ENCODE results near the gene CSNK1E. TPM values are rescaled to one million over a fixed set of nuclear protein-coding genes. Genes with fewer than 3 reads are reported as not detected.
A peak's percentile ranks its signal among the peaks of the same experiment; 100 is the strongest.

The CSNK1E gene
- total and polyA plus RNA-seq, 7 donors = 33.4 to 193 (median 50.1) TPM

DNA sequence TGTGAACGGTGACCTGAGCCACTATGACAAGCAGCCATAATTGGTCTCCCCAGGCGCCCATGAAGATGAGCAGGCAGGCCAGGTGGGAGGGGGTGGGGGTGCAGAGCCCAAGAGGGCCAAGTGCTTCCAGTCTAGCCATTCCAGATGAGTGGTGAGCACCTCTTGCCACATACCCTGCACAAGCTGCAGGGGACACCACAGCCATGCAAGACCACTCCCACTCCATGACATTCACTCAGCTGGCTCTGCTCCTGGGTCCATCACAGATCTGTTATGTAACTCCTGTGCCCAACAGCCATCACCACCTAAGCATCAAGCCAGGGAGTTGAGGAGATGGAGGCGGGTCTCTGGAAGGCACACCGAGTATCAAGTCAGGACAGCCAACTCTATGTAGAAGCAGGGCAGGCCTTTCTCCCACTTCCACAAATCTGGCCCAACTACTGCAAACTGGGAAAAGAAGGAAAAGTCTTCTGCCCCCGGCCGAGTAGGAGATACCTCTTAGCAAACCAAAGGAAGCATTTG, 52.9 kb downstream of the CSNK1E start:
- no peak overlapping the region for H3K27ac ChIP-seq
- no peak overlapping the region for H3K4me3 ChIP-seq
- no peaks in the 10 kb centered on the region for H3K27me3 ChIP-seq (ENCODE audit: insufficient read depth in 3 of 3, low read length in 2 of 3)
- peaks cover 52% of the 10 kb centered on the region for H3K4me1 ChIP-seq
- H3K9me3 ChIP-seq = no peaks in the 10 kb centered on the region
- intact Hi-C loops (cut with DNase I) = loop anchor here (5.0 kb wide), 2 partner anchors 43 to 88 kb away; no protein-coding TSS in a partner anchor
- TF ChIP-seq, protein P1, sequence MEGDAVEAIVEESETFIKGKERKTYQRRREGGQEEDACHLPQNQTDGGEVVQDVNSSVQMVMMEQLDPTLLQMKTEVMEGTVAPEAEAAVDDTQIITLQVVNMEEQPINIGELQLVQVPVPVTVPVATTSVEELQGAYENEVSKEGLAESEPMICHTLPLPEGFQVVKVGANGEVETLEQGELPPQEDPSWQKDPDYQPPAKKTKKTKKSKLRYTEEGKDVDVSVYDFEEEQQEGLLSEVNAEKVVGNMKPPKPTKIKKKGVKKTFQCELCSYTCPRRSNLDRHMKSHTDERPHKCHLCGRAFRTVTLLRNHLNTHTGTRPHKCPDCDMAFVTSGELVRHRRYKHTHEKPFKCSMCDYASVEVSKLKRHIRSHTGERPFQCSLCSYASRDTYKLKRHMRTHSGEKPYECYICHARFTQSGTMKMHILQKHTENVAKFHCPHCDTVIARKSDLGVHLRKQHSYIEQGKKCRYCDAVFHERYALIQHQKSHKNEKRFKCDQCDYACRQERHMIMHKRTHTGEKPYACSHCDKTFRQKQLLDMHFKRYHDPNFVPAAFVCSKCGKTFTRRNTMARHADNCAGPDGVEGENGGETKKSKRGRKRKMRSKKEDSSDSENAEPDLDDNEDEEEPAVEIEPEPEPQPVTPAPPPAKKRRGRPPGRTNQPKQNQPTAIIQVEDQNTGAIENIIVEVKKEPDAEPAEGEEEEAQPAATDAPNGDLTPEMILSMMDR (IDR thresholded peaks at IDR 0.05) = no peak
- ATAC-seq (peak in 2 of 4 donors; percentile 14 to 54), DNase-seq (no peak)
- WGBS, 3 donors = 60 to 77% (median 65%) methylated on average over 6 of the region's 6 CpGs
- H3K36me3 ChIP-seq (ENCODE audit: insufficient read depth in 1 of 2, low read depth in 1 of 2) = peaks cover 0 to 10% of the 10 kb centered on the region in 2 donors

DNA sequence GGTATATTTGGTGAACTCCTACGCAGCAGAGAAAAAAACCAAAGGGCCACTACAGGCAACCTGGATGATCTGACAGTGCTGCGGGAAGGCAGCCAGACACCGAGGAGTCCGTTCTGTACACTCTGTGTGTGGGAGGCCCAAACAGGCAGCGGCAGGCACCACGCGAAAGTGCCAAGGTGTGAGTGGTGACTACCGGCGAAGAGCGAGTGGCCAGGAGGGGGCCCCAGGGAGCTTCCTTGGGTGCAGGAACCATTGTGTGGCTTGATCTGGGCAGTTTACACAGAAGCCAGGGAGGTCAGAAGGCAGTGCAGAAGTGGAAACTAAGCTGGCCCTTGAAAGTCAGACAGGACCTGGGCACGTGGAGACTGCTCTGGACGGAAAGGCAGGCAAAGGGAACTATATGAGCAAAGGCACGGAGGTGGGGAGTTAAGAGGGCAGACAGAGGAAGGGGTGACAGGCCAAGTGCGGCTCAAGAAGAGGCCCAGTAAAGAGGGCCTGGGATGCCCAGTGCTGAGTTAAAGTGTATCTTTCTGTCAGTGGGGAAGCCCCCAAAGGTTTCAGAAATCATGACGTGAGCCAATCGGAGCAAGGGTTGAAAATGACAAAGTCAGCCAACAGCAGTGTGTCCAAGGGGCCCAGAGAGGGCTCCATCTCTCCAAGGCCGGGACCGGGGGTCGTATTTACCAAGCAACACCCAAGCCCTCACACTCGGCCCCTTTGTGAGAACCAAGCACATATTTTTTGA, 55.0 kb downstream of the CSNK1E start:
- DNase-seq = peak; percentile 57 to 79
- 50 to 61% (median 50%) methylated on average over 20 of the region's 20 CpGs for WGBS, 3 donors
- peak overlapping the region; percentile 57 for H3K27ac ChIP-seq

DNA sequence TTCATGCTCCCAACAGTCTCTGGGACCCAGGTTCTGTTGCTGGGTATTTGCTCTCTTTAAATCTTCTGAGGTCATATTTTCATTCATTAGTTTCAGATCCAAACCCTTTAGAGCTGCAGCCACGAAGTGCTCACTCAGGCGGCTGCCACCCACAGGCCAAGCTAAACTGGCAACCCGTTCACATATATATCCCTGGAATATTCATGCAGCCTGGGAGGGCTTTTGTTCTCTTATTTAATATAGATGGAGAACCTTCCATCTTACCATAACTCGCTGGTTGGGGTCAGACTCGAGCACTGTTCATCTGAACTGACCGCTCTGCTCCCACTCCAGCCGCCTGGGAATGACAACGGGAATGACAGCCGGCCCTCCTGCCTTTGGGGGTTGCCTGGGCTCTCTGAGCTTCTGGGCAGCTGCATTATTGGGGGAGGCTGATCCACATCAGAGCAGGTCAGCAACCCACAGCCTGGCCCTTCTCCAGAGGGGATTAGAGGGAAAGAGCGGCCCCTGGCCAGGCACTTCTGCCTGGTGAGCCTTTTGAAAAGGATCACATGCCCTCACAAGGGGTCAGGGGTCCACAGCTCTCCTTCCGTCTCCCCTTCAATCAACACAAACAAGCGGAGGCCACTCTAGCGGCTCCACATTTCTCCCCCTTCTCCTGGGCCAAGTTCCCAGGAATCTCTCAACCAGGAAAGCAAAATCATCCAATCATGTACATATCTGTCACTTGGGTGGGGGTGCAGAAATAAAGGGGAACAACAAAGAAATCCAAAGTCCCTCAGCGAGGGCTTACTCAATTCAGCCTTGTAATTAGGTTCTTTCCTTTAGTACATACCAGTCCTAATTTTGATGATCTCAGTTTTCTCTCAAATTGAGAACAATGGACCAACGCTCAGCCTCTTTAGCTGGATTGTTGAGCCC, 56.2 kb downstream of the CSNK1E start:
- peak in 1 of 4 donors; percentile 17 for ATAC-seq
- Histone ChIP-seq H3K4me3 (no peak overlapping the region), H3K9me3 (no peaks in the 10 kb centered on the region), H3K36me3 (ENCODE audit: insufficient read depth in 1 of 2, low read depth in 1 of 2) (peaks cover 0 to 10% of the 10 kb centered on the region in 2 donors), H3K27me3 (ENCODE audit: insufficient read depth in 3 of 3, low read length in 2 of 3) (no peaks in the 10 kb centered on the region), H3K27ac (peak overlapping the region; percentile 57), H3K4me1 (peaks cover 67% of the 10 kb centered on the region)
- TF ChIP-seq, protein P1 (IDR thresholded peaks at IDR 0.05) = no peak
- intact Hi-C loops (cut with DNase I) = loop anchor here (5.0 kb wide), 2 partner anchors 46 to 91 kb away; no protein-coding TSS in a partner anchor
- 40 to 53% (median 41%) methylated on average over 15 of the region's 15 CpGs for WGBS, 3 donors
- DNase-seq = no peak

More for the DNA sequence above, 55.0 kb downstream of the CSNK1E start:
- Histone ChIP-seq H3K4me1 (peaks cover 64% of the 10 kb centered on the region), H3K9me3 (no peaks in the 10 kb centered on the region), H3K4me3 (no peak overlapping the region), H3K36me3 (ENCODE audit: insufficient read depth in 1 of 2, low read depth in 1 of 2) (peaks cover 0 to 10% of the 10 kb centered on the region in 2 donors), H3K27me3 (ENCODE audit: insufficient read depth in 3 of 3, low read length in 2 of 3) (no peaks in the 10 kb centered on the region)
- TF ChIP-seq, protein P1 (IDR thresholded peaks at IDR 0.05) = peak; percentile 52
- intact Hi-C loops (cut with DNase I) = loop anchor here (5.0 kb wide), 2 partner anchors 45 to 90 kb away; no protein-coding TSS in a partner anchor
- peak; percentile 71 to 83 (median 79) for ATAC-seq

DNA sequence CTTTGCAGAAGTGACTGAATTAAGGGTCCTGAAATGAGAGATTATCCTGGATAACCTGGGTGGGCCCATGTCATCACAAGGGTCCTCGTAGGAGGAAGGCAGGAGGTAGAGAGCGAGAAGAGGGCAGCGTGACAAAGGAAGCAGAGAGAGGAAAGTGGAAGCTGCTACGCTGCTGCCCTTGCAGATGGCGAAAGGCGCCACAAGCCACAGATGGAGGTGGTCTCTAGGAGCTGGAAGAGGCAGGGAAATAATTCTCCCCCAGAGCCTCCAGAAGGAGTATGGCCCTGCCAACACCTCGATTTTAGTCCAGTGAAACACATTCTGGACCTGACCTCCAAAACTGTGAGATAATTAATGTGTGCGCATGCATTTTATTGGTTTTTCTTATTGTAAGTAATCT, 57.9 kb downstream of the CSNK1E start:
- no peaks in the 10 kb centered on the region for H3K27me3 ChIP-seq (ENCODE audit: insufficient read depth in 3 of 3, low read length in 2 of 3)
- intact Hi-C loops (cut with DNase I) = no loop called here
- WGBS, 3 donors = 76 to 82% (median 80%) methylated on average over 8 of the region's 8 CpGs
- H3K4me3 ChIP-seq = no peak overlapping the region
- H3K36me3 ChIP-seq (ENCODE audit: insufficient read depth in 1 of 2, low read depth in 1 of 2) = peaks cover 0 to 10% of the 10 kb centered on the region in 2 donors
- DNase-seq = no peak
- H3K9me3 ChIP-seq = no peaks in the 10 kb centered on the region
- H3K27ac ChIP-seq = peak overlapping the region; percentile 50
- no peak for ATAC-seq
- H3K4me1 ChIP-seq = peaks cover 73% of the 10 kb centered on the region
- TF ChIP-seq, protein P1 (IDR thresholded peaks at IDR 0.05) = no peak

All from psoas muscle (tissue), 8 donors.